ENCODE data around the gene POLK.
"Not testable (repeated sequence)": the region's sequence is repeated elsewhere in the genome, so short reads cannot be mapped to it uniquely, and the experiment has no call there.

POLK gene

DNA sequence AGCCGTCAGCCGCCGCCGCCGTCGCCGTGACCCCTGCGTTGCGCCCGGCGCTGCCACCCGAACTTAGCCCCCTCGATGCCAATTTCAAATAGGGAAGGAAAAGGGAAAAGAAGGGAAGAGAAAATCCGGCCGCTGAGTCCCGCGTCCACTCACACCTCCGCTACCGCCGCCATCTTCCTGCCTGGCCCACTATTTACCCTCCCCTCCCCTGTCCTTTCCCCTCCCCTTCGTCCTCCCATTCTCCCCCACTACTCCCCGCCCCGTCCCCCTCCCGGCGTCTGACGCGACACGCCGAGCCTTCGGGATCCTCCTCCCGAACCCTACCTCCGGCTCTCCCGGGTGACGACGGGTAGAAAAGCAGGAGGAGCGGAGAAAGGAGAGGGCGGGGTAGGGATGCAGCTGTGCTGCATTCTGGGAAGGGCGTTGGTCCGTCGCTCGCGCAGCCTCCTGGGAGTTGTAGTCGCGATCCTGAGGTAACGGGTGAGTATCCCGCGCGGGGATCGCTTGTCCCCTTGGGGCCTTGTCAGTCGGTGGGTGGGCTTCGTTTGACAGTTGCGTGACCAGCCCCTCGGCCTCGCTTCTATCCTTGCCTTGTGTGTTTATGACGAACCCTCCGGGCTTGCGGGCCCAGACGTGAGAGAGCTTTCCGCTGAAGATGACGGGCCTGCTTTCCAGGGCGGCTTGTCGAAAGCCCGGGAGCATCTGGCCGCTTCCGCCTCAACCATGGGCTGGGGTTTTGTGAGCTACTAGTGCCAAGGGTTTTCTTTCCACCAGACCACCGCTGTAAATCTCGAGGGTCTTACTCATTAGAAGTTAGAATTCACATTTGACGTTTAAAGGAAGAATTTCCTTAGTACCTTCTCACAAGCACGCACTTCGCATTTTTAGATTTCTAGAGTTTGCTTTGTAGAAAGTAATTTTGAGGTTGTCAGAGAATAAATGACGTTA, at the start of gene POLK, which contains the start of gene CERT1:
Gene POLK, plus strand, starts transcription at position 457 of the 948 bp plus-strand sequence.
Gene CERT1, minus strand, starts transcription at position 195 of the 948 bp plus-strand sequence. CDS start 422 bp downstream, outside the sequence.
- DNase-seq, result peak; percentile 91

DNA sequence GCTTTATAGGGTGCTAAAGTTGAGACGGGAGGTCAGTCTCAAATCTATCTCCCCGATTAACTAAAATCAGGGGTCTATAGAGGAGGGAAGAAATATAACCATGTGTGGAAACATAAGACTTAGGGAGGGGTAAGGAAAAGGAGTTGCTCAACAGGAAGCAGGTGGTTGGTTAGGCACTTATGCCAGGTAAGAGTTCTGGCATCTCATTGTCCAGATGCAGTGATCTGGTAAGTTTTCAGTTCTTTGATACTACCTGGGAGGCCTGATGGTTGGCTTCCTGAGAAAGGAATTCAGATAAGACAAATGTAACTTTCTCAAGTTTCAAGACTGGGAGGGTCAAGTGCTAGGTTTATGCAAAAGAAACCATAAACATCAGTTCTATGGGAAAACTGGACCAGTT, 48.0 kb upstream of the POLK start:
- DNase-seq, result no peak

DNA sequence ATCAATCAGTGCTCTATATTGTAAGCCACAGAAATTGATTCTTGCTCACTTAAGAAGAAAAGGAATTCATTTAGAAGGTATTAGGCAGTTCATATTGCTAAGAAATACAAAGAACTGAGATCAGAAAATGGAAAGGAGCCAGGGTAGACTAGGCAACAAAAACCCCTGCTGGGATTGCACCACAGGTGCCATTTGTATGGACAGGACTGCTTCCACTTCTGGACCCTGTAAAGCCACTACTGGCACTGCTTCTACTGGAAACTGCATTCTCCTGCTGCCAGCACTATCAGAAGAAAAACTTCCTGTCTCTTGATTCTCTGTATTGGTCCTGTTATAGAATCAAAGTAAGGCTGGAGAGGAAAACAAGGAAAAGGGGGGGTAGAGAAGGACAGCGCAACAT, 46.2 kb upstream of the POLK start:
- DNase-seq, result no peak

DNA sequence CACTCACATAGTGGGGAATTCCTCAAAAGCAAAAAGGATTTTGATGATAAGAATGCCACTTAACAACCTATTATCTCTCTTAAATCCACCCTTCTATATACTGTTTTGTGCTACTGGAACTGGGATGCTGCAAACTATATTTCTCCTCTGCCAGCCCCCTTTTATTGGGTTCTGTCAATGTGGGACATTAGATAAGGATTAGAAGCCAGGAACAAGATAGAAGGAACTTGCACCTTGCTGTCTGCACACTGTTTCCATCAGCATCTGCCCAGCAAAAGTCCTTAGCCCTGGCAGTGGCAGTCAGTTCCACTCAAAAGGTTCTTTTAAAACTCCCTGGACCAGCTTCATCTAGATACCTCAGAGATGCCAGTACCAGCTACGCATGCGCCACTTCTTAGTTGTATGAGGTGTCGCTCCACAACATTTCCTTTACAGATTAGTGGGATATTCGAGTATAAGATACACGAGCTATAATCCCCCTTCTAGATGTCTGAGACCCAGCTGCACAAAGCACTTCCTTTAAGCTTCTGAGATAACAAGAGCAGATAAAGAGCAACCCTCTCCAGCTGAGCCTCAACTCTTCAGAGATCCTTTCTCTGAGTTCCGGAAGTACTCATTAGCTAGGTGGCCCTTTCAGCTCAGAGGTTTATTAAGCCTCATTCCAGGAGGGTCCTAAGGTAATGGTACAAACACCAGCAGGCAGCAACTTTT, 45.5 kb upstream of the POLK start:
- DNase-seq, result no peak

DNA sequence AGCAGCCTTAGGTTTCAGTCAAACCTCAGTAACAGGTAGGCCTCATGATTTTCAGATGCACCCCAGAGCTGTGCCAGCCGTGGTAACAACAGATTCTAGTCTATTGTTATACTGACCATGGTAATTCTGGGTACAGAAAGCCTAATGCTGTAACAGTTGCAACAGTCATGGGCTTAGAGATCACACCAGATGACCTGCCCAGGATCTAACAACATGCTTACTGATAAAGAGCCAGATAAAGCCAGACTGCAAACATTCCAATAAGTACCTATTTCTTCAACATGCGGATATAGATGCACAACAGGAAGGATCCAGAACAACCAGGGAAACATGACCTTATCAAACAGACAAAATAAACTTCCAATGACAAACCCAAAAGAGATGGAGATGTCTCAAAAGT, 43.1 kb upstream of the POLK start:
- no peak for DNase-seq

DNA sequence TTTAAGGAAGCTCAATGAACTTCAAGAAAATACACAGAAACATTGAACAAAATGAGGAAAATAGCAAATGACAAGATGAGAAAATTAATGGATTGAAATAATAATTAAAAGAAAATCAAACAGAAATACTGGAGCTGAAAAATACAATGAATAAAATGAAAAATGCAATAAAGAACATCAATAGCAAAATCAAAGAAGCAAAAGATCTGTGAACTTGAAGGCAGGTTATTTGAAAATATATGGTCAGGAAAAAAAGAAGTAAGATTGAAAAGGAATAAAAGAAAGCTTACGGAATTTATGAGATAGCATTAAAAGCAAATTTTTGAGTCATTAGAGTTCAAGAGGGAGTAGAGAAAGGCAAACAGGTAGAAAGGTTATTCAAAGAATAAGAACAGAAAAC, 42.7 kb upstream of the POLK start:
- DNase-seq, result no peak

DNA sequence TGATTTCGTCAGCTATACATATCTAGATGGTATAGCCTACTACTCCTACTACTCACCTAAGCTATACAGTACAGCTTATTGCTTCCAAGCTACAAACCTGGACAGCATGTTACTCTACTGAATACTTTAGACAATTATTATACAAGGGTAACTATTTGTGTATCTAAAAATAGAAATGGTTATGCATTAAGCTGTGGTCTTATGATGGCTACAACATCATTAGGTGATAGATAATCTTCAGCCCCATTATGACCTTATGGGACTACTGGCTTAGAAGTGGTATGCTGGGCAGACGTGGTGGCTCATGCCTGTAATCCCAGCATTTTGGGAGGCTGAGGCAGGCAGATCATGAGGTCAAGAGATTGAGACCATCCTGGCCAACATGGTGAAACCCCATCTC, 40.5 kb upstream of the POLK start:
- no peak for DNase-seq

DNA sequence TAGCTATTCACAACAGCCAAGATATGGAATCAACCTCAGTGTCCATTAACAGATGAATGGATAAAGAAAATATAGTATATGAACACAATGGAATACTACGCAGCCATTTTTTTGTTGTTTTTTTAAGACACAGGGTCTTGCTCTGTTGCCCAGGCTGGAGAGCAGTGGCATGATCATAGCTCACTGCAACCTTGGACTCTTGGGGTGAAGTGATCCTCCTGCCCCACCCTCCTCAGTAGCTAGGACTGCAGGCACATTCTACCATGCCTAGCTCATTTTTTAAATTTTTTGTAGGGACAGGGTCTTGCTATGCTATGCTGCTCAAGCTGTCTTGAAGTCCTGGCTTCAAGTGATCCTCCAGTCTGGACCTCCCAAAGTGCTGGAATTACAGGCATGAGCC, 38.7 kb upstream of the POLK start:
- DNase-seq, result no peak

DNA sequence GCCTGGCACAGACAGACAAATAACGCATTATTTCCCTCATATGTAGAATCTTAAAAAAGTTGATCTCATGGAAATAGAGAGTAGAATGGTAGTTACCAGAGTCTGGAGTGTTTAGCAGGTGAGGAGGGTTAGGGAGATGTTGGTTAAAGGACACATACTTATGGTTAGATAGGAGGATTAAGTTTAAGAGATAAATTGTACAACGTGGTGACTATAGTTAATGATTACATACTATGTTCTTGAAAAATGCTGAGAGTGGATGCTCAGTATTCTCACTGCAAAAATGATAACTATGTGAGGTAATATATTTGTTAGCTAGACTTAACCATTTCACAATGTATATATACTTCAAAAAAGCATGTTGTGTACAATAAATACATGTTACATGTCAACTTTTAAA, 38.2 kb upstream of the POLK start:
- no peak for DNase-seq

DNA sequence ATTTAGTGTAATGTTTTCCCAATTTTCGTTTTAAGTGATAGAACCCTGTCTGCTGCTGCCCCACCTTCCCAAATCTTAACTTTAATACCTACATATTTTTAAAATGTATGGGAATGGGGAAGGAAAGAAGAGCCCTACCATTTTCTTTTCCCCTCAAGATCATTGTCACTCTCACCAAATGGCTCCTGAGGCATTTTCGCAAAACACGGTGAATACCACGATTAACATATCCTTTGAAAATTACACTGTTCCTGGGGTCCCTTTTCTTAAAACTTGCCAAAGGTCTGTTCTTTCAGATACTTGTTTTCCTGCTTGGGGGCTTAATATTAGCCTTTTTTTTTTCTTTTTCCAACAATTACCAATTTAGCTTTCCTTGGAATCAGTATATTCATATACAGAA, 36.3 kb upstream of the POLK start:
- no peak for DNase-seq

DNA sequence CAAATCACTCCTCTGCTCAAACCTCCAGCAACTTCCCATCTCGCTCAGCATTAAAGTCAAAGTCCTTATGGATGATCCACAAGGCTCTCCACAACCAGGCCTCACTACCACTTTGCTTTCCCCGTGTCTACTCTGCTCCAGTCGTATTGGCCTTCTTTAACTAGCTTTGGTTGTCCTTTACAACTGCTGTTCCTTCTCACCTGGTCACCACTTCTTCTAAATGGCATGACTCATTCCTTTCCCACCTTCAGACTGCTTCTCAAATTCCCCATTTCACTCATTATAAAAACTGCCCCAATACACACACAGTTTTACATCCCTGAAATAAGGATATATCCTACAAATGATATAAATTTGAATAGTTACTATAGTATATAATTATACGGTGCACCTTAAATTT, 30.7 kb upstream of the POLK start:
- no peak for DNase-seq

DNA sequence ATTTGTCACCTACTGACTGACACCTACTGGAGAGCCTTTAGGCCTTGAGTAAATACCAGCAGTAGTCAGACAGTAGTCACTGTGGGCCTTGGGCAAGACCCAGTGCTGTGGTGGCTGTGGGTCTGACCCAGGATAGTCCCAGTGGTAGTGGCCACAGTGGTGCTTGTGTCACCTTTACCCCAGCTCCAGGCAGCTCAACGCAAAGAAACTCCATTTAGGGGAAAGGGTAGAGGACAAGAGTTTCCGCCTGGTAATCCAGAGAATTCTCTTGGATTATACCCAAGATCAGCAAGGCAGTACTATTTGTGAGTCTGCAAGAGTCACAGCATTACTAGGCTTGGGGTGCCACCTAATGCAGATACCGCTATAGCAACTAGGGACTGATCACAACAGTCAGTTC, 29.2 kb upstream of the POLK start:
- DNase-seq, result no peak

DNA sequence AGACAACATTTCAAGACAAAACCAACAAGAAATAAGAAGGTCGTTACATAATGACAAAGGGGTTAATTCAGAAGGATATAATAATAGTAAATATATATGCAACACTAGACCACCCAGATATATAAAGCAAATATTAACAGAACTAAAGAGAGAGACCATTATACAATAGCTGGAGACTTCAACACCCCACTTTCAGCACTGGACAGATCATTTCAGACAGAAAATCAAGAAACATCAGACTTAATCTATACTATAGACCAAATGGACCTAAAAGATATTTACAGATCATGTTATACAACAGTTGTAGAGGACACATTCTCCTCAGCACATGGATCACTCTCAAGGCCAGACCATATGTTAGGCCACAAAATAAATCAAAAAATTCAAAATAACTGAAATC, 27.1 kb upstream of the POLK start:
- DNase-seq, result no peak

DNA sequence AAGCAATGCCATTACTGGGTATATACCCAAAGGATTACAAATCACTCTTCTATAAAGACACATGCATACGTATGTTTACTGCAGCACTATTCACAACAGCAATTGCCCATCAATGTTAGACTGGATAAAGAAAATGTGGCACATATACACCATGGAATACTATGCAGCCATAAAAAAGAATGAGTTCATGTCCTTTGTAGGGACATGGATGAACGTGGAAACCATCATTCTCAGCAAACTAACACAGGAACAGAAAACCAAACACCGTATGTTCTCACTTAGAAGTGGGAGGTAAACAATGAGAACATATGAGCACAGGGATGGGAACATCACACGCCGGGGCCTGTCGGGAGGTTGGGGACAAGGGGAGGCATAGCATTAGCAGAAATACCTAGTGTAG, 21.8 kb upstream of the POLK start:
- DNase-seq, result not testable (repeated sequence)

DNA sequence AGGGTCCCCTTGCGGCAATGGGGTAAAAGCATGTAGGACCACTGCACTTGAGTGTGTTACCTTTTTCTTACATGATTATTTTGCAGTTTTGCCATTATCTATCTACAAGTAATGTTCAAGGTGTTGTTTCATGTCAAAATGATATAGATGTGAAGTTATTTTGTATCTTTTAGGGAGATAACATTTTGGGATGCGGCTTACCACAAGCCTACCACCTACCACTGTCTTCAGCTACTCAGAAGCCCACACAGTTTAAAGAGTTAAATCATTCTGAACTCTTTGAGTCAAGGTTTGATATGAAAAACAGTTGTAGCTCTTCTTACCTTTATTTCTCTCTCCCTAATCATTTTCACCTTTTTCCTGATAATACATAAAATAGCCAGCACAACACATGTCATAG, 20.1 kb upstream of the POLK start:
- no peak for DNase-seq

DNA sequence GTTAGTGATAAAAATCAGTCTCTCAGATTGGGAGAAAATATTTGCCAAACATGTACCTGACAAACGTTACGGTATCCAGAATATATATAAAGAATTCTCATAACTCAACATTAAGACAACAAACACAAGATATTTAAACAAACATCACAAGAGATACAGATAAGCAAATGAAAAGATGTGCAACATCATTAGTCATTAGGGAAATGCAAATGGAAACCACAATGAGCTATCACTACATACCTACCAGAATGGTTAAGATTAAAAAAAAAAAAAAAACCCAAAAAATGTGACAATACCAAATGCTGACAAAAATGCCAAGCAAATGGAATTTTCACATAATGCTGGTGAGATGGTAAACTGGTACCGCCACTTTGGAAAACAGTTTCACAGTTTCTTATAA, 15.7 kb upstream of the POLK start:
- DNase-seq, result no peak

DNA sequence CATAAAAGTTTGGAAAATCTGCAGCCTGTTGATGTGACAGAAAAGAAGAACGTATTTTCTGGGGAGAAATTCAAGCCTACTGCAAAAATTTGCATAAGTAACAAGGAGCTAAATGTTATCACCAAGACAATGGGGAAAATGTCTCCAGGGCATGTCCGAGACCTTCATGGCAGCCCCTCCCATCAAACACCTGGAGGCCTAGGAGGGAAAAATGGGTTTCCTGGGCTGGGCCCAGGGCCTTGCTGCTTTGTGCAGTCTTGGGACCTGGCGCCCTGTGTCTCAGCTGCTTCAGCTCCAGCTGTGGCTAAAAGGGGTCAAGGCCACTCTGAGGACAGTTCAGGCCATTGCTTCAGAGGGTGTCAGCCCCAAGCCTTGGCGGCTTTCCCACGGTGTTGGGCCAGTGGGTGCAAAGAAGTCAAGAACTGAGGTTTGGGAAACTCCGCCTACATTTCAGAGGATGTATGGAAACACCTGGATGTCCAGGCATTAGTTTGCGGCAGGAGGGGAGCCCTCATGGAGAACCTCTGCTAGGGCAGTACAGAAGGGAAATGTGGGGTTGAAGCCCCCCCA, 13.4 kb upstream of the POLK start:
- DNase-seq, result no peak

DNA sequence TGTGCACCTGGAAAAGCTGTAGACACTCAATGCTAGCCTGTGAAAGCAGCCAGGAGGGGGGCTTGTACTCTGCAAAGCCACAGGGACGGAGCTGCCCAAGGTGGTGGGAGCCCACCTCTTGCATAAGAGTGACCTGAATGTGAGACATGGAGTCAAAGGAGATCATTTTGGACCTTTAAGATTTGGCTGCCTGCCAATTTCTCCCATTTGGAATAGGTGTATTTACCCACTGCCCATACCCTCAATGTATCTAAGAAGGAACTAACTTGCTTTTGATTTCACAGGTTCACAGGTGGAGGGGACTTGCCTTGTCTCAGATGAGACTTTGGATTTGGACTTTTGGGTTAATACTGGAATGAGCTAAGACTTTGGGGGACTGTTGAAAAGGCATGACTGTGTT, 12.8 kb upstream of the POLK start:
- not testable (repeated sequence) for DNase-seq

DNA sequence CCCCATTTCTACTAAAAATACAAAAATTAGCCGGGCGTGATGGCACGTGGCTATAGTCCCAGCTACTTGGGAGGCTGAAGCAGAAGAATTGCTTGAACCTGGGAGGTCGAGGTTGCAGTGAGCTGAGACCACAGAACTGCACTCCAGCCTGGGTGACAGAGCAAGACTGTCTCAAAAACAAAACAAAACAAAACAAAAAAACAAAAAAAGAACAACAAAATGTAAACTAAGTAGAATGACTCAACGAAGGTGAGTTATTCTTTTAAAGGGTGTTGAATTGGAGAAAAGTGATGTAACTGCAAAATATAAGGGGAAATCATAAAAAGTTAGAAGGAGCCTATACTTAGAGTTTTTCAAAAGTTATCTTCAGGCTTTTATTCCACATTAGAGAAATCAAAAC, 6.6 kb upstream of the POLK start:
- DNase-seq, result not testable (repeated sequence)

DNA sequence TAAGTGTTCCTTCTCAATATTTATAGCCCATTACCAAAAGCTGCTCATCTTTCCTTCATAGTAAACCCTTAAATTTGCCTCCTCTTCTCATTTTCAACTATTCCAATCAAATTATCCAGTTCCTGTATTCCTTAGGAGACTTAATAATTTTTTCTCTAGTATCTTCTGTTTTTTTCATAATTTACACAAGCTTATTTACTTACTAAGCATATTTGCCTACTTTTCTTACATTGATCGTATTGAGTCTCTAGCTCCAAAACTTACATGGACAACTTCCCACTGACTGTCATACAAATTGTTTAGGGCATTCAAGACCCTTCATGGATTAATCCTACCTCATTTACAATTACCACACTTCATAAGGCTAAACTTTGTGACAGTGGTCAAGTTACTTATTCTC, 3.9 kb upstream of the POLK start:
- DNase-seq, result no peak

DNA sequence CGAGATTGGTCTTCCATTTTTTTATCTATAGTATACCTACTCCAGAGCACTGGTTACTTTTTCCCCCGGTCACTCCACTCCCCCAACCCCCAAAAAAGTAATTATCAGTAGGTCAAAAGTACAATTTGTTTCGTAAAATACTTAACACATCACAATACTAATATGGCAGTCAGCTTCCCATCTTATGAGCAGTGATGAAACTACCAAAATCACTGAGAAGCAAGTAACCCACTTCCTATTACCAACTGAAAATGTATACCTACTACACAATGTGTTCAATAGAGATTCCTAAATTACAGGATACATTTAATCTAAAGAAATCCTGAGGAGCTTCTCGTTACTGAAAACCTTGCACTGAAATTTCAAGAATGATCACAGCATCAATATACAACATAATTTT, 2.1 kb upstream of the POLK start:
- no peak for DNase-seq

DNA sequence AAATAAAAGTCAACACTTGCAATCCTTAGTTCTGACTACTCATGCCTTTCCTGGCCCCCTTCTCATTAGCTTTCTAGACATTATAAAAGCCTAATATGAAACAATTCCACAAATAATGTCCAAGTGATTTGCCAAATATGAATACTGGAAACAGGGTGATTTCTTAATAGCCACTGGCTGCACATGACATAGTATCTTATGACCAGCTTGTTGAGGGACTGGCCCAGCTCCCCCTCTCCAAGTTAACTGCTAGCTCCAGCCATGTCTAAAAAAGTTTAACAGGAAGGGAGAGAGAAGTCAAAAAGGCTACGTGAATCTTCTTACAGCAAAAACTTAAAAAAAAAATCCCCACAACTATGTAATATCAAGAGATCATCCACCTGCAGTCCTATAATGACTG, 1.7 kb upstream of the POLK start:
- no peak for DNase-seq

DNA sequence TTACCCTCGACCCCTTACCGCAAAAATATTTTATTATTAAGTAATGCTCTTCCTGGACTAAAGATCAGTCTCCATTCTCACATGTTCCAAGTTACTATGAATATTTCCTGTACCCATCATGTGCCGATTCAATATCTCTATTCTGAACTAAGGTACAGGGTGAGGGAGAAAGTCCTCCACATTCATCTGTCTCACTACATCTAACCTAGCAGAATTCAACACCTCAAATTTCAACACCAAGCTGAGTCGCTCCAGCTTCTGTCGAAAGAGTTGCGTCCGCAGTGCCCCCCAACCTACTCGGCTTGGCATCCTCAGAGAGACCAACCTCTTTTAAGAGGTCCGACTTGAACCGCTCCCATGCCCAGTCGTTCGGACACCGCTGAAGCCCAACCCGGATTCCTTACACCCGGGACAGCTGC, 1.3 kb upstream of the POLK start:
- DNase-seq, result no peak

Measured in NCI-H1694 (cell line).